SK-N-SH treated with all-trans-retinoic acid at 6 μM for 48 hours (cell line): Measurements from ENCODE around the gene COL4A1.

Source experiments
- ARNTL ChIP-seq: fragments of 450-650 bp; formaldehyde crosslinking; IDR thresholded peaks from 2 replicates; pipeline ENCODE4 v1.5.0; 2020; ENCODE audit warnings: low read depth, mild to moderate bottlenecking, moderate library complexity, borderline replicate concordance
- CSDC2 ChIP-seq: fragments of 250-450 bp; sonication (Bioruptor Pico); IDR thresholded peaks from 2 replicates; pipeline ENCODE4 v1.5.0; 2020; ENCODE audit warnings: mild to moderate bottlenecking, moderate library complexity
- GLIS3 ChIP-seq: fragments of 250-450 bp; sonication (Bioruptor Pico); IDR thresholded peaks from 2 replicates; pipeline ENCODE4 v1.5.0; 2020; ENCODE audit warnings: mild to moderate bottlenecking, moderate library complexity
- OSR1 ChIP-seq: fragments of 250-450 bp; sonication (Bioruptor Pico); IDR thresholded peaks from 2 replicates; pipeline ENCODE4 v1.8.0; 2022; ENCODE audit warnings: moderate library complexity, mild to moderate bottlenecking, inconsistent platforms
- PPARA ChIP-seq: fragments of 250-450 bp; sonication (Bioruptor Pico); IDR thresholded peaks from 2 replicates; pipeline ENCODE4 v1.5.0; 2020; ENCODE audit warnings: mild to moderate bottlenecking, borderline replicate concordance
- RARB ChIP-seq: fragments of 250-450 bp; sonication (Bioruptor Pico); IDR thresholded peaks from 2 replicates; pipeline ENCODE4 v1.8.0; 2021; ENCODE audit warnings: mild to moderate bottlenecking, moderate library complexity
- SNAI2 ChIP-seq: fragments of 250-450 bp; sonication (Bioruptor Pico); IDR thresholded peaks from 2 replicates; pipeline ENCODE4 v1.5.0; 2020; ENCODE audit warnings: mild to moderate bottlenecking, moderate library complexity
- TCF4 ChIP-seq: fragments of 250-450 bp; sonication (Bioruptor Pico); IDR thresholded peaks from 2 replicates; pipeline ENCODE4 v1.8.0; 2021; ENCODE audit warnings: mild to moderate bottlenecking, moderate library complexity, borderline replicate concordance
- TOX ChIP-seq: fragments of 250-450 bp; sonication (Bioruptor Pico); IDR thresholded peaks from 2 replicates; pipeline ENCODE4 v1.8.0; 2021; ENCODE audit warnings: mild to moderate bottlenecking, moderate library complexity, borderline replicate concordance
- ZFP30 ChIP-seq: fragments of 450-650 bp; formaldehyde crosslinking; IDR thresholded peaks from 2 replicates; pipeline ENCODE4 v1.5.0; 2022; ENCODE audit warnings: mild to moderate bottlenecking, moderate library complexity
- ZNF565 ChIP-seq: fragments of 450-650 bp; formaldehyde crosslinking; conservative IDR thresholded peaks from 2 replicates; pipeline ENCODE4 v1.5.0; 2020; ENCODE audit warnings: low read depth, mild to moderate bottlenecking, moderate library complexity
- TF ChIP-seq, protein P1 (sequence below): fragments of 250-450 bp; sonication (Bioruptor Pico); IDR thresholded peaks from 2 replicates; pipeline ENCODE4 v1.5.1; 2020; ENCODE audit warnings: low read depth, mild to moderate bottlenecking, moderate library complexity
- TF ChIP-seq, protein P2 (sequence below): fragments of 250-450 bp; sonication (Bioruptor Pico); IDR thresholded peaks from 2 replicates; pipeline ENCODE4 v1.8.0; 2020; ENCODE audit warnings: mild to moderate bottlenecking, moderate library complexity, borderline replicate concordance
- TF ChIP-seq, protein P3 (sequence below): fragments of 250-450 bp; sonication (Bioruptor Pico); IDR thresholded peaks from 2 replicates; pipeline ENCODE4 v1.8.0; 2021; ENCODE audit warnings: low read depth, mild to moderate bottlenecking, moderate library complexity, borderline replicate concordance

DNA sequence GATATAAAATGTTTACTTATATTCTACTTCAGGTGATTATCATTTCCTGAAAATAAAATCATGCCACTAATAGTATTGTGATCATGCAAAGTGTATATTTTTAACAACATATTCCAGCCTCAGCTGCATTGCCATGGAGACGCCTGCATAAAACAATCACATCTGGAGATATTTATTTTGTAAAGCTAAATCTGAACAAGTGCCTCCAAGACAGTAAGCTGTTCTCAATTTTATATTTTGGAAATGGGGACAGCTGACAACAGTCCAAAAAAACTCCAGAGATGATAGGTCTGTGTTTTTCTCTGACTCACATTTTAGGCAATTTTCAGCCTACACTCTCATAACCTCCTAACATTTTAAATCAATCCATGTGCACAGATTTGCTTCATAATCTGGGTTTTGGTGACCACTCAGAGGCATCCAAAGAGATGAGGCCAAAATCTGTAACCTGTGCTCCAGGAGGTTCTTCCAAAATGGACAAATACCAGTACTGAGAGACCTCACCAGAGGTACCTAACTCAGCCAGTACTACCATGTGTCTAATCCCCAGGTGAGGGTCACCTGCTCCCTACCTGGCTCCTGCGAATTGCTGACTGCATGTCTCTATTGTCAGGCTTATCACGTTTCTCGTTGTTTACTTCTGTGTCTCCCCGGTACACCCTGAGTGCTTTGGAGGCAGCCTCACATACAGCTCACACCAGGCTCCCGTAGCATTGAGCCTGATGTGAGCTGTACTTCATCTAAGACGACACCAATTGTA, 62.7 kb downstream of the COL4A1 start:
- TF ChIP-seq, protein P1, sequence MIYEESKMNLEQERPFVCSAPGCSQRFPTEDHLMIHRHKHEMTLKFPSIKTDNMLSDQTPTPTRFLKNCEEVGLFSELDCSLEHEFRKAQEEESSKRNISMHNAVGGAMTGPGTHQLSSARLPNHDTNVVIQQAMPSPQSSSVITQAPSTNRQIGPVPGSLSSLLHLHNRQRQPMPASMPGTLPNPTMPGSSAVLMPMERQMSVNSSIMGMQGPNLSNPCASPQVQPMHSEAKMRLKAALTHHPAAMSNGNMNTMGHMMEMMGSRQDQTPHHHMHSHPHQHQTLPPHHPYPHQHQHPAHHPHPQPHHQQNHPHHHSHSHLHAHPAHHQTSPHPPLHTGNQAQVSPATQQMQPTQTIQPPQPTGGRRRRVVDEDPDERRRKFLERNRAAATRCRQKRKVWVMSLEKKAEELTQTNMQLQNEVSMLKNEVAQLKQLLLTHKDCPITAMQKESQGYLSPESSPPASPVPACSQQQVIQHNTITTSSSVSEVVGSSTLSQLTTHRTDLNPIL (CRISPR knock-in tag): no peak
- TF ChIP-seq RARB (no peak), PPARA (CRISPR knock-in tag) (no peak), ZFP30 (CRISPR knock-in tag) (no peak), TOX (CRISPR knock-in tag) (no peak), GLIS3 (CRISPR knock-in tag) (no peak), TCF4 (CRISPR knock-in tag) (no peak), ZNF565 (CRISPR knock-in tag) (no peak), CSDC2 (CRISPR knock-in tag) (no peak), OSR1 (no peak), SNAI2 (CRISPR knock-in tag) (no peak), ARNTL (CRISPR knock-in tag) (no peak)
- TF ChIP-seq, protein P2, sequence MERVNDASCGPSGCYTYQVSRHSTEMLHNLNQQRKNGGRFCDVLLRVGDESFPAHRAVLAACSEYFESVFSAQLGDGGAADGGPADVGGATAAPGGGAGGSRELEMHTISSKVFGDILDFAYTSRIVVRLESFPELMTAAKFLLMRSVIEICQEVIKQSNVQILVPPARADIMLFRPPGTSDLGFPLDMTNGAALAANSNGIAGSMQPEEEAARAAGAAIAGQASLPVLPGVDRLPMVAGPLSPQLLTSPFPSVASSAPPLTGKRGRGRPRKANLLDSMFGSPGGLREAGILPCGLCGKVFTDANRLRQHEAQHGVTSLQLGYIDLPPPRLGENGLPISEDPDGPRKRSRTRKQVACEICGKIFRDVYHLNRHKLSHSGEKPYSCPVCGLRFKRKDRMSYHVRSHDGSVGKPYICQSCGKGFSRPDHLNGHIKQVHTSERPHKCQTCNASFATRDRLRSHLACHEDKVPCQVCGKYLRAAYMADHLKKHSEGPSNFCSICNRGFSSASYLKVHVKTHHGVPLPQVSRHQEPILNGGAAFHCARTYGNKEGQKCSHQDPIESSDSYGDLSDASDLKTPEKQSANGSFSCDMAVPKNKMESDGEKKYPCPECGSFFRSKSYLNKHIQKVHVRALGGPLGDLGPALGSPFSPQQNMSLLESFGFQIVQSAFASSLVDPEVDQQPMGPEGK (CRISPR knock-in tag): no peak
- TF ChIP-seq, protein P3, sequence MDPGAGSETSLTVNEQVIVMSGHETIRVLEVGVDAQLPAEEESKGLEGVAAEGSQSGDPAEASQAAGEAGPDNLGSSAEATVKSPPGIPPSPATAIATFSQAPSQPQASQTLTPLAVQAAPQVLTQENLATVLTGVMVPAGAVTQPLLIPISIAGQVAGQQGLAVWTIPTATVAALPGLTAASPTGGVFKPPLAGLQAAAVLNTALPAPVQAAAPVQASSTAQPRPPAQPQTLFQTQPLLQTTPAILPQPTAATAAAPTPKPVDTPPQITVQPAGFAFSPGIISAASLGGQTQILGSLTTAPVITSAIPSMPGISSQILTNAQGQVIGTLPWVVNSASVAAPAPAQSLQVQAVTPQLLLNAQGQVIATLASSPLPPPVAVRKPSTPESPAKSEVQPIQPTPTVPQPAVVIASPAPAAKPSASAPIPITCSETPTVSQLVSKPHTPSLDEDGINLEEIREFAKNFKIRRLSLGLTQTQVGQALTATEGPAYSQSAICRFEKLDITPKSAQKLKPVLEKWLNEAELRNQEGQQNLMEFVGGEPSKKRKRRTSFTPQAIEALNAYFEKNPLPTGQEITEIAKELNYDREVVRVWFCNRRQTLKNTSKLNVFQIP (CRISPR knock-in tag): no peak
